GM19467 (cell line): ENCODE results near the gene KRT33A.

ENCODE experiments used
- ATAC-seq: cut with Tn5 transposase; IDR thresholded peaks from one replicate; pipeline ENCODE4 v1.9.1; 2021; ENCODE audit warnings: mild to moderate bottlenecking, moderate library complexity; ENCODE audit not compliant: unreplicated experiment

The KRT33A gene

GRCh38 chr17:41304091-41304490 is 46.5 kb downstream of the KRT33A start:
- no peak for ATAC-seq

DNA sequence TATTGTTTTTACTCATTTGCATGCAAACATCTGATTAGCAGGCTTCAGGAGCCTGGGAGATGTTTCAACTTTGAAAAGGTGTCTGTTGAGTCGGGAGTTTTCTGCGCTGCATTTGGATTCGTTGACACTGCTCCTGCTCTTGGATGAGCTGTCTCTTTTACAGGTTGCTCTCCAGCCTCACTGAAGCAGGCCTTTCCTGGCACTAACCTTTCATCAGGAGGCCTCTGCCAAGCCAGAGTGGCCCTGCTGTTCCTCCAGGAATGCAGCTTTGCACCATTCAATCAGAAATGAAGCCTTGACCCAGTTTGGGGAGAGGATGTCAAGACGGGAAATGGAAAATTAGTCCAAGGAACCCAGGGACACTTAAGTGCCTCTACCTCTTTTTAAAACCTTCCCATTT is 47.6 kb downstream of the KRT33A start:
- no peak for ATAC-seq

- ATAC-seq: no peak
Observed at GRCh38 chr17:41301916-41302901, 48.4 kb downstream of the KRT33A start, which contains the start of gene KRTAP29-1. TSS of gene KRTAP29-1 (minus strand) at chr17:41302851. CDS start at chr17:41302851, 0 bp downstream.

- ATAC-seq: no peak
Observed at GRCh38 chr17:41301204-41301790, 49.3 kb downstream of the KRT33A start.

- no peak for ATAC-seq
Observed at GRCh38 chr17:41298458-41299135, 52.0 kb downstream of the KRT33A start.

DNA sequence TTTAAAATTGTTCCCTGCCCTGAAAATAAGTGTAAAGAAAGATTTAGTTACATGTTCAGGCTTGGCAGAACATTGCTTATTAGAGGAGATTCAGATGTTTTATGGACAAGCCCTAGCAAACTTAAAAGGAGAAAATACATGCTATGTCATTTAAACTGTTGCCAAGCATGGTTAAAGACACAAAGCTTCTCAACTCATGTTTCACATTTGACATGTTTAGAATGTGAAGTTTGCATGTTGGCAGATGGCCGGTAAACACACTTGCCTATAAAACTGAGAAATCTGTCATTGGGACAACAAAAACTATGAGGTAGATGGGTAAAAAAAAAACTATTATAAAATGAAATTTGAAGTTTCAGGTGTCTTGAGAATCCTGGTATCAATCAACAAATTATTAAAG is 53.8 kb downstream of the KRT33A start:
- ATAC-seq: no peak
